Esophagus muscularis mucosa (tissue), 4 donors: ENCODE data around the gene ARF3. TPM values are rescaled to one million over a fixed set of nuclear protein-coding genes. Genes with fewer than 3 reads are reported as not detected.
"Not testable (repeated sequence)": the region's sequence is repeated elsewhere in the genome, so short reads cannot be mapped to it uniquely, and the experiment has no call there.

ENCODE experiments used
- DNase-seq: peaks from one replicate; pipeline ENCODE4 v3.0.0-alpha.2; 2017; ENCODE audit errors: extremely low spot score
- H3K27ac ChIP-seq, 4 donors: fragments of 200-600 bp; sonication (generic); replicated peaks in 1 of 4; 1 replicate in 3 of 4; 2 replicates in 1 of 4; pipeline ENCODE4 v1.5.1; 2016 to 2019; ENCODE audit warnings: mild to moderate bottlenecking in 1 of 4
- H3K27me3 ChIP-seq, 4 donors: fragments of 200-600 bp; sonication (generic); one replicate each; pipeline versions ENCODE4 v1.5.1 to v1.6.0; 2016 to 2019
- H3K36me3 ChIP-seq, 4 donors: fragments of 200-600 bp; sonication (generic); one replicate each; pipeline ENCODE4 v1.5.1; 2016 to 2019
- H3K4me1 ChIP-seq, 4 donors: fragments of 200-600 bp; sonication (generic); one replicate each; pipeline ENCODE4 v1.5.1; 2016 to 2019
- H3K4me3 ChIP-seq, 4 donors: fragments of 200-600 bp; sonication (generic); 1 replicate in 2 of 4; 2 replicates in 2 of 4; pipeline ENCODE4 v1.5.1; 2016 to 2019; ENCODE audit warnings: mild to moderate bottlenecking in 4 of 4, moderate library complexity in 1 of 4
- H3K9me3 ChIP-seq, 4 donors: fragments of 200-600 bp; sonication (generic); 1 replicate in 3 of 4; 2 replicates in 1 of 4; pipeline ENCODE4 v1.5.1; 2016 to 2019
- EP300 ChIP-seq: sonication (generic); formaldehyde crosslinking; IDR thresholded peaks from one replicate; pipeline ENCODE4 v1.6.1; 2017; ENCODE audit warnings: antibody characterized with exemption
- POLR2A ChIP-seq: fragments of 450-650 bp; IDR thresholded peaks from one replicate; pipeline ENCODE4 v1.6.1; 2017; ENCODE audit warnings: antibody characterized with exemption, moderate library complexity, mild to moderate bottlenecking, low read depth
- POLR2AphosphoS5 ChIP-seq, 2 donors: sonication (generic); formaldehyde crosslinking; IDR thresholded peaks; one replicate each; pipeline ENCODE4 v1.6.1; 2017; ENCODE audit warnings: antibody characterized with exemption in 2 of 2
- WGBS: methylation state at CpG from one replicate; pipeline ENCODE4 v1.1.5; 2018; 5-methylcytosine and 5-hydroxymethylcytosine counted together
- intact Hi-C: fragments of 100-400 bp; cut with DNase I; formaldehyde crosslinking; loops from one replicate; pipeline ENCODE4 v1.15.1; 2023
- total RNA-seq, 4 donors: library from RNA; depleted of rRNA; stranded (reverse); fragments of >200 nt; gene quantifications; one replicate each; pipeline versions ENCODE4 v1.1.0 to v1.2.1, GENCODE V29; 2016
- TF ChIP-seq, protein P1 (sequence below), 3 experiments: fragments of 200-600 bp in 2 of 3; fragments of 450-650 bp in 1 of 3; sonication (generic) in 2 of 3; IDR thresholded peaks; one replicate each; pipeline ENCODE4 v1.5.1; 2017 to 2019; ENCODE audit warnings: antibody characterized with exemption in 3 of 3, mild to moderate bottlenecking in 2 of 3, moderate library complexity in 1 of 3

ARF3 gene
- total RNA-seq, 4 donors from 2014 or later: 42.8 to 71.9 (median 65.1) TPM

DNA sequence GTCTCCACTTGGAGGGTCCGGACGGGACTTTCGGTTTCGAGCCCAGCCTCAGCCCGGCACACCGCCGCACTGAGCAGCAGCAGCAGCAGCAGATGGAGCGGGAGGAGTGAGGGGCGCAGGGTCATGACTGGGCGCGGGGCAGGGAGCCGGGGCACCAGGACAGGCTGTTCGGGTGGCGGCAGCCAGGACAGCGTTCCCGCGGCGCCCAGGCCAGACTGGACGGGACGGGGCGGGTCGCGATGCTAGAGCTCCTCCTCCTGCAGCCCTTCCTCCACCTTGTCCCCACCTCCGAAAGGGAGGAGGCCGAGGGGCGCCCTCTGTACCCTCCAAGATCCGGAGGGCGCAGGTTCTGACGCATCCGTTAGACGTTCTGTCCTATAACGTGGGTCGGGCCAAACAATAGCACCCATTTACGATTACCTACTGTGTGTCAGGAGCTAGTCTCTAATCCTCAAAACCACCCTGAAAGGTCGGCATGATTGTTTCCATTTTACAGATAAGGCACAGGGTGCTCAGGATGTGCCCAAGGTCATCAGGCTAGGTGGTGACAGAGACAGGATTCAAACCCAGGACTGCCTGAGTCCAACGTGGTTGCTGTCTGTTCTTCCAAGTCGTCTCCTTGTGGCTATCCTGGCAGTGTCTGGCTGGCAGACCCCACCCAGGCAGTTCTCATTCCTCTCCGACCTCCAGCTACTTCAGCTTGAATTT is 31.8 kb downstream of the ARF3 start, which contains the start of gene FKBP11:
TSS of gene FKBP11 (minus strand) at position 189 of the 708 bp plus-strand sequence. CDS start at position 125, 64 bp downstream.
- Histone ChIP-seq H3K36me3 (peaks cover under 1 to 23% (median 1%) of the 10 kb centered on the region in 4 donors), H3K27me3 (no peaks in the 10 kb centered on the region), H3K9me3 (no peaks in the 10 kb centered on the region), H3K27ac (peak within 1 kb of the TSS; percentile 48 to 61 (median 56)), H3K4me1 (peaks cover 0 to 16% (median 14%) of the 10 kb centered on the region in 4 donors), H3K4me3 (peak within 1 kb of the TSS; percentile 70 to 86 (median 75))
- no peak for DNase-seq
- intact Hi-C loops: no loop called here
- no peak for TF ChIP-seq EP300
- no peak for TF ChIP-seq POLR2A
- TF ChIP-seq POLR2AphosphoS5 (IDR thresholded peaks at IDR 0.05): peak; percentile 37 to 74
- TF ChIP-seq, protein P1, sequence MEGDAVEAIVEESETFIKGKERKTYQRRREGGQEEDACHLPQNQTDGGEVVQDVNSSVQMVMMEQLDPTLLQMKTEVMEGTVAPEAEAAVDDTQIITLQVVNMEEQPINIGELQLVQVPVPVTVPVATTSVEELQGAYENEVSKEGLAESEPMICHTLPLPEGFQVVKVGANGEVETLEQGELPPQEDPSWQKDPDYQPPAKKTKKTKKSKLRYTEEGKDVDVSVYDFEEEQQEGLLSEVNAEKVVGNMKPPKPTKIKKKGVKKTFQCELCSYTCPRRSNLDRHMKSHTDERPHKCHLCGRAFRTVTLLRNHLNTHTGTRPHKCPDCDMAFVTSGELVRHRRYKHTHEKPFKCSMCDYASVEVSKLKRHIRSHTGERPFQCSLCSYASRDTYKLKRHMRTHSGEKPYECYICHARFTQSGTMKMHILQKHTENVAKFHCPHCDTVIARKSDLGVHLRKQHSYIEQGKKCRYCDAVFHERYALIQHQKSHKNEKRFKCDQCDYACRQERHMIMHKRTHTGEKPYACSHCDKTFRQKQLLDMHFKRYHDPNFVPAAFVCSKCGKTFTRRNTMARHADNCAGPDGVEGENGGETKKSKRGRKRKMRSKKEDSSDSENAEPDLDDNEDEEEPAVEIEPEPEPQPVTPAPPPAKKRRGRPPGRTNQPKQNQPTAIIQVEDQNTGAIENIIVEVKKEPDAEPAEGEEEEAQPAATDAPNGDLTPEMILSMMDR (IDR thresholded peaks at IDR 0.05): no peak
- 4% methylated on average over 23 of the region's 38 CpGs for WGBS

DNA sequence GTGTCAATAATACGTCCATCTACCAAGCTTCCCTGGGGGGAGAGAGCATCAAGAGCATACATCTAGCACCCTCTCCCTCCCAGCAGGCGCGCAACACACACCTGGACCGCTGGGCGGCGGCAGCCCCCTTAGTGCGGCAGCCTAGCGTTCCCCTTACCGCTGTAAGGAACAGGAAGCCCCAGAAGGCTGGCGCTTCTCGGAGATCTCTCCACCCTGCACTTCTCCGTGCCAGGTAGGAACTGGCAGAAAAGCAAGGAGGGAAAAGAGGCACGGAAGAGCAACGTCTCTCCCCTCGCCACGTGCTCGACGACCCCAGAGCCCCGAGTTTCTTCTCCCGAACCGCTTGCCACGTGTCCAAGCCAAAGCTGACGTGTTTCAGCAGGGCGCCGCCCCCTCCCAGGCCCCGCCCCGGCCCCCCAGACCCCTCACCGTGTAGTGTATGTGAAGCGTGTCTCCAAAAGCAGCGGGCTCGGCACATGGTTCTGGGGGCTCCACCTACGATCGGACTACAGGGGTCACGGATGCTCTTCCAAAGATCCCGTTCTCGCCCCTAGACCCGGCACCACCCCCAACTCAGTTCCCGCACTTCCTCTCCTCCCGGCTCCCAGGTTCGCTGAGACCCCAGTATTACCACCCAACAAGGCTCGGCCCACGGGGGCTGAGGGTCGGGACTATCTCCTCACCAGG is 32.5 kb downstream of the ARF3 start:
- Histone ChIP-seq H3K27me3 (no peaks in the 10 kb centered on the region), H3K9me3 (no peaks in the 10 kb centered on the region), H3K4me3 (peak overlapping the region; percentile 70 to 86 (median 75)), H3K4me1 (peaks cover 0 to 16% (median 14%) of the 10 kb centered on the region in 4 donors), H3K36me3 (peaks cover 0 to 16% (median 0%) of the 10 kb centered on the region in 4 donors), H3K27ac (peak overlapping the region; percentile 48 to 61 (median 56))
- no peak for TF ChIP-seq POLR2A
- TF ChIP-seq, protein P1 (IDR thresholded peaks at IDR 0.05): peak; percentile 50 to 59 (median 57)
- WGBS: under 1% methylated on average over 22 of the region's 43 CpGs
- DNase-seq: no peak
- intact Hi-C loops: no loop called here

DNA sequence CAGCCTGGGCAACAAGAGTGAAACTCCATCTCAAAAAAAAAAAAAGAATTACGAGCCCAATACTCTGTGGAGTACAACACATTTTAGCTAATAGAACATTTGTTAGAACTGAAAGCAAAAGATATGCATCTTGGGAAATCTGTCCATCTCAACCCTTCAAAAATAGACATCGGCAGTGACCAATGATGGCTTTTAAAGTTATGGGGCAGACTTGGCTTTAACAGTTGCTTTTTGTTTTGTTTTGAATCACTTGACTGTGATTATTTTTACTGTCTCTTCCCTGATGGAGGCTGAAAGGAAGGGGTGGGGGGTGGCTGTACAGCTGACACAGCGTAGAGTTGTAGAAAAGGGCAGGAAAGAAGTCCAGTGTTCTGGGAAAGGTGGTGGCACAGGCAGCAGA is 34.2 kb downstream of the ARF3 start:
- TF ChIP-seq, protein P1 (IDR thresholded peaks at IDR 0.05): no peak
- TF ChIP-seq EP300 (no peak), POLR2A (no peak), POLR2AphosphoS5 (IDR thresholded peaks at IDR 0.05) (no peak)
- H3K4me3 ChIP-seq: no peak overlapping the region
- WGBS: 87% methylated on average over 3 of the region's 3 CpGs
- H3K27me3 ChIP-seq: no peaks in the 10 kb centered on the region
- H3K27ac ChIP-seq: no peak overlapping the region
- peaks cover 0 to 6% (median 0%) of the 10 kb centered on the region in 4 donors for H3K36me3 ChIP-seq
- intact Hi-C loops: no loop called here
- H3K9me3 ChIP-seq: no peaks in the 10 kb centered on the region
- no peak for DNase-seq
- H3K4me1 ChIP-seq: peaks cover 0 to 16% (median 14%) of the 10 kb centered on the region in 4 donors

DNA sequence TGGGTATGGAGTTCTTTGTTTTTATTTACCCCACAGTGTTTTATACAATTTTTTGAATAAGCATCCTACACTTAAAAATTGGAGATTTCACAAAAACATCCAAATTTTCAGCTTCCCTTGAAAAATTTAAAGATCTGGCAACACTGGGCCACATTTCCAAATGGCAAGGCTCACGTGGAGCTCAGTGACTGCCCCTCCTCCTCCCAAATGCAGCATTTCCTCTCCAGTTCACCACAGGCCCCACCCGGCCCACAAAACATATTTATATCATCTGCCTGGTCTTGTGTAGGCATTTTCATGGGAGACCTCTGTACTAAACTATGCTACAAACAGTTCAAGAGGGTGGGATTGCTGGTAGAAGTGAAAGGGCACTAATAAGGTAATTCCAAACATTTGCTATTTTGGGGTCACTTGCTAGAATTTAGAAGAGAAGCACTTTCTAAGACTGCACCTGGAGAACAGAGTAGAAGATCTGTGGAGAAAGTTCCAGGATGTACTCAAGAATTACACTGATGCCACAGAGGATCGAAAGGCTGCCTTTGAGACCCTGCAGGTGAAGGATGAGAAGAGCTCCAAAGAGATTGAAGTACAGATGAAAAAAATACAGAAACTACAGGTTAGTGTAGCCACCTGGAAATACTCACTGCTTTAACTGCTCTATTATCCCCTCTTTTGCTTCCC is 39.3 kb downstream of the ARF3 start:
- Histone ChIP-seq H3K27ac (no peak overlapping the region), H3K36me3 (peaks cover 0 to 6% (median 0%) of the 10 kb centered on the region in 4 donors), H3K4me3 (no peak overlapping the region), H3K9me3 (no peaks in the 10 kb centered on the region), H3K27me3 (no peaks in the 10 kb centered on the region), H3K4me1 (no peaks in the 10 kb centered on the region)
- DNase-seq: no peak
- 61% methylated on average over 3 of the region's 3 CpGs for WGBS
- intact Hi-C loops: no loop called here
- TF ChIP-seq POLR2AphosphoS5 (IDR thresholded peaks at IDR 0.05) (no peak), POLR2A (no peak)

DNA sequence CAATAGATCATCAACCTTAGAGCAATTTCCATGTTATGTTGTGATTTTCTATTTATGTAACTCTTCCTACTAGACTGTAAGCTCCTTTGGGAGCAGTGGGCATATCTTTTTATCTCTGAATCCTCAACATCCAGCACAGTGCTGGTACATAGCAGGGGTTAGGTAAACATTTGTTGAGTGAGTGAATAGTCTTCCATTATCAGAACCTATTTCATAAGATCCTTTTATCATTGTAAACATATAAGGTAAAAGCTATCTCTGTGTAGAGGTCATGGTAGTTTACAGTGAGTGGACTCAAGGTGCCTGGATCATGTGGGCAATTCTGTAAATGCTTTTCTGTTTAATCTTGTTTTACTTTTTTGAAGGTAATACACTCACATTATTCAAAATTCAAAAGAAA is 47.1 kb downstream of the ARF3 start:
- Histone ChIP-seq H3K9me3 (no peaks in the 10 kb centered on the region), H3K27ac (no peak overlapping the region), H3K27me3 (no peaks in the 10 kb centered on the region), H3K36me3 (no peaks in the 10 kb centered on the region), H3K4me3 (no peak overlapping the region), H3K4me1 (no peaks in the 10 kb centered on the region)
- DNase-seq: no peak
- intact Hi-C loops: no loop called here
- TF ChIP-seq POLR2A: no peak
- no peak for TF ChIP-seq POLR2AphosphoS5 (IDR thresholded peaks at IDR 0.05)
- TF ChIP-seq EP300: no peak
- TF ChIP-seq, protein P1 (IDR thresholded peaks at IDR 0.05): no peak

DNA sequence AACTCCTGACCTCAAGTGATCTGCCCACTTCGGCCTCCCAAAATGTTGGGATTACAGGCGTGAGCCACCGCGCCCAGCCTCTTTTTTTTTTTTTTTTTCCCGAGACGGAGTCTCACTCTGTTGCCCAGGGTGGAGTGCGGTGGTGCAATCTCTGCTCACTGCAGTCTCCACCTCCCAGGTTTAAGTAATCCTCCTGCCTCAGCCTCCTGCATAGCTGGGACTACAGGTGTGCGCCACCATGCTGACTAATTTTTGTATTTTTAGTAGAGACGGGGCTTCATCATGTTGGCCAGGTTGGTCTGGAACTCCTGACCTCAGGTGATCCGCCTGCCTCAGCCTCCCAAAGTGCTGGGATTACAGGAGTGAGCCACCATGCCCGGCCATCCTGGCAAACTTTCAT is 47.6 kb downstream of the ARF3 start:
- H3K4me1 ChIP-seq, H3K36me3 ChIP-seq, H3K4me3 ChIP-seq, intact Hi-C loops, DNase-seq, H3K9me3 ChIP-seq, H3K27ac ChIP-seq, H3K27me3 ChIP-seq: not testable (repeated sequence)
- WGBS: 82% methylated on average over 11 of the region's 11 CpGs
